ENCODE data around the gene CTNNA3. TPM values are rescaled to one million over a fixed set of nuclear protein-coding genes. Genes with fewer than 3 reads are reported as not detected.

CTNNA3 gene
- total and polyA plus RNA-seq, 12 donors = 0.03 to 14.4 (median 0.47) TPM; not detected in 1

DNA sequence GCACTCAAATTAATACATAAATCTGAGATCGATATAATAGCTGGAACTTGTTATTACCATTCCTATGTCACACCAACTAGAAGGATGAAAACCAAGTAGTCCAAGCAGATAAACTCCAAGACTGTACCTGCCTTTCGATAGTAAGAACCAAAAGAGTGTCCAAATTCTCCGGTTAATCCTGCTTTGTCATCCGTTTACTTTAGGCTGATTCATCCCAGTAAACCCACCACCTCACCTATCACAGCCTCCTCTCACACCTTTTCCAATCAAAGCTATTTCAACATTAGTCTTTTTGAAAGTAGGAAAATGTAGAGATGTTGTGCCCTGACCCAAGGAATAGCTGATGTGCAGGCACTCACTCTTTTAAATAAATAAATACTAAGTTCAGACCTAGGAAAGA lies 177.2 kb downstream of the CTNNA3 start:
- H3K27ac ChIP-seq = no peak overlapping the region
- intact Hi-C loops (cut with DNase I) = no loop called here
- H3K9me3 ChIP-seq (replicated peaks in 1 of 3) = no peaks in the 10 kb centered on the region
- 73 to 83% (median 80%) methylated on average over 4 of the region's 4 CpGs for whole genome bisulfite sequencing, 4 donors
- no peak for DNase-seq
- H3K27me3 ChIP-seq = no peaks in the 10 kb centered on the region
- TF ChIP-seq, protein P1, sequence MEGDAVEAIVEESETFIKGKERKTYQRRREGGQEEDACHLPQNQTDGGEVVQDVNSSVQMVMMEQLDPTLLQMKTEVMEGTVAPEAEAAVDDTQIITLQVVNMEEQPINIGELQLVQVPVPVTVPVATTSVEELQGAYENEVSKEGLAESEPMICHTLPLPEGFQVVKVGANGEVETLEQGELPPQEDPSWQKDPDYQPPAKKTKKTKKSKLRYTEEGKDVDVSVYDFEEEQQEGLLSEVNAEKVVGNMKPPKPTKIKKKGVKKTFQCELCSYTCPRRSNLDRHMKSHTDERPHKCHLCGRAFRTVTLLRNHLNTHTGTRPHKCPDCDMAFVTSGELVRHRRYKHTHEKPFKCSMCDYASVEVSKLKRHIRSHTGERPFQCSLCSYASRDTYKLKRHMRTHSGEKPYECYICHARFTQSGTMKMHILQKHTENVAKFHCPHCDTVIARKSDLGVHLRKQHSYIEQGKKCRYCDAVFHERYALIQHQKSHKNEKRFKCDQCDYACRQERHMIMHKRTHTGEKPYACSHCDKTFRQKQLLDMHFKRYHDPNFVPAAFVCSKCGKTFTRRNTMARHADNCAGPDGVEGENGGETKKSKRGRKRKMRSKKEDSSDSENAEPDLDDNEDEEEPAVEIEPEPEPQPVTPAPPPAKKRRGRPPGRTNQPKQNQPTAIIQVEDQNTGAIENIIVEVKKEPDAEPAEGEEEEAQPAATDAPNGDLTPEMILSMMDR (IDR thresholded peaks at IDR 0.05) = no peak
- TF ChIP-seq POLR2A (IDR thresholded peaks at IDR 0.05) = no peak
- H3K36me3 ChIP-seq (replicated peaks in 1 of 2) = no peaks in the 10 kb centered on the region
- no peak overlapping the region for H3K4me3 ChIP-seq
- no peaks in the 10 kb centered on the region for H3K4me1 ChIP-seq (replicated peaks in 1 of 2)

DNA sequence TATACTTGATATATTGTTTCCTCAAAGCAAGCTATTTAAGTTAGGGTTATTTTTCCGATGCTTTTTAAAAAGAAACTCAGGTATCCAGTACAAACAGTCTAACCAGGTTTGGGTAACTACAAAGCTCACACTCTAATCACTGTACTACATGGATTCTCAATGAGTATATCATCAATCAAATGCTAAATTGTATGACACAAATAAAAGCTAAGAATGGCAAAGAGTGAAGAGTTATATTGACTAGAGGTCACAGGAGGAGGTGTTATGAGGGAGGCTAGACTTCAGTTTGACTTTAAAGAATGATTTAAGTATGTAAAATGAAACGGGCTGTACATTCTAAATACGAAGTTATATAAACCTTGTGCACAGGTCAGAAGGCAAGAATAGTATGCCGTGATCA lies 178.0 kb downstream of the CTNNA3 start:
- Histone ChIP-seq H3K36me3 (replicated peaks in 1 of 2) (no peaks in the 10 kb centered on the region), H3K9me3 (replicated peaks in 1 of 3) (no peaks in the 10 kb centered on the region), H3K27me3 (no peaks in the 10 kb centered on the region), H3K4me3 (no peak overlapping the region), H3K27ac (no peak overlapping the region), H3K4me1 (replicated peaks in 1 of 2) (no peaks in the 10 kb centered on the region)
- 72 to 84% (median 74%) methylated on average over 4 of the region's 4 CpGs for WGBS, 4 donors
- intact Hi-C loops (cut with DNase I) = no loop called here
- TF ChIP-seq, protein P1 (IDR thresholded peaks at IDR 0.05) = no peak
- TF ChIP-seq POLR2A (IDR thresholded peaks at IDR 0.05) = no peak
- DNase-seq = no peak

DNA sequence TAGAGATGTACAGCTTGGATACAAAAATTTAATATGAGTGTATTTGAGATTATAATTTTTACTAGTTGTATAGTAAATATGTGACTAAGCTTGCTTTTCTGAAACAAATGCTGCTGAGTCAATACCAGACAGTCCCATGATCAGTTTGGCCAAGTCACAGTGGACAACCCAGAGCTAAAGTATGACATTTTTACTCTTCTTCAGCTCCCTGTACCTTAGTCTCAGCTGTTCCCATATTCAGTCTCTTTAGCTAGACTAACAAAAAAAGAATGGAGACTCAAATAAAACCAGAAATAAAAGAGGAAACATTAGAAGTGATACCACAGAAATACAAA lies 189.3 kb downstream of the CTNNA3 start:
- H3K27me3 ChIP-seq = no peaks in the 10 kb centered on the region
- H3K4me1 ChIP-seq (replicated peaks in 1 of 2) = no peaks in the 10 kb centered on the region
- no peak for DNase-seq
- H3K36me3 ChIP-seq (replicated peaks in 1 of 2) = no peaks in the 10 kb centered on the region
- no peaks in the 10 kb centered on the region for H3K9me3 ChIP-seq (replicated peaks in 1 of 3)
- H3K4me3 ChIP-seq = no peak overlapping the region
- H3K27ac ChIP-seq = no peak overlapping the region
- intact Hi-C loops (cut with DNase I) = no loop called here
- TF ChIP-seq, protein P1 (IDR thresholded peaks at IDR 0.05) = no peak
- no peak for TF ChIP-seq POLR2A (IDR thresholded peaks at IDR 0.05)

DNA sequence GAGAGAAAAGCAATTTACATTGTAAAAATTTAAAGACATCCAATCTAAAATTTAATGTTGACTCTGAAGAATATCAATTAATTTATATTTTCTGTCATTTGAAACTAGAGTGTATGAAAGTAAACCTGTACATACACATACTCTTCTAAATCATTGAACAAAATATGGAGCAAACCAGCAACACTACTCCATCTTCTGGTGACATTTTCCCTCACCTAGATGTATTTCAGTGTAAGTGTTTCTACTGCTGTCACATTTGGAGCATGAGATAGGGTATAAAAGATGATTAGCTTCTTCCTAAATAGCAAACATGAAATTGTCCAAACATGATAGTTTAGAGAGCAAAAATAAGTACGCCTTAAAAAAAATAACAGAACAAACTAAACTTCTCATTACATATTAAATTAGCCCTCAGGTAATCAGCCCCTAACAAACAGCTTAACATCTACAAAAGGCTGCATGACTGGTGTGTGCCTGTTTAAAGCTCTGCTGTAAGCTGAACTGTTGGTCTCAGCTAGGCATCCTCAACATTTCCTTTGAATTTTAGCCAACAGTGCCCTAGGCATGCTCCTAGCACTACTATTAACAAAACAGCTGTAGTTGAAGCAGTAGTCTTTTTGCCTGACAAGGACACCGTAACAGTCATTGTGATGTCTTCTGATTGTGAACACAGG lies 189.8 kb downstream of the CTNNA3 start:
- H3K27me3 ChIP-seq = no peaks in the 10 kb centered on the region
- WGBS, 4 donors = 77 to 89% (median 85%) methylated on average over 2 of the region's 2 CpGs

More for the DNA sequence above, 189.8 kb downstream of the CTNNA3 start:
- intact Hi-C loops (cut with DNase I) = no loop called here
- Histone ChIP-seq H3K4me1 (replicated peaks in 1 of 2) (no peaks in the 10 kb centered on the region), H3K27ac (no peak overlapping the region), H3K4me3 (no peak overlapping the region), H3K36me3 (replicated peaks in 1 of 2) (no peaks in the 10 kb centered on the region), H3K9me3 (replicated peaks in 1 of 3) (no peaks in the 10 kb centered on the region)
- DNase-seq = no peak
- TF ChIP-seq POLR2A (IDR thresholded peaks at IDR 0.05) = no peak
- TF ChIP-seq, protein P1 (IDR thresholded peaks at IDR 0.05) = no peak
